ENCODE measurements around the gene ABO.
"Not testable (repeated sequence)": the region's sequence is repeated elsewhere in the genome, so short reads cannot be mapped to it uniquely, and the experiment has no call there.

Gene ABO

GRCh38 chr9:133242991-133243390 is 32.0 kb downstream of the ABO start:
- DNase-seq (ENCODE audit: low read depth): no peak

GRCh38 chr9:133242241-133242640 is 32.8 kb downstream of the ABO start:
- DNase-seq (ENCODE audit: low read depth): no peak

GRCh38 chr9:133239533-133240090 is 35.4 kb downstream of the ABO start:
- DNase-seq (ENCODE audit: low read depth): no peak

- peak; percentile 72 for DNase-seq (ENCODE audit: low read depth)
Observed at GRCh38 chr9:133238851-133239532, 36.0 kb downstream of the ABO start.

GRCh38 chr9:133238272-133238850 is 36.6 kb downstream of the ABO start:
- peak; percentile 80 for DNase-seq (ENCODE audit: low read depth)

- DNase-seq (ENCODE audit: low read depth): peak; percentile 47
Observed at GRCh38 chr9:133237035-133237731, 37.8 kb downstream of the ABO start.

GRCh38 chr9:133236291-133237034 is 38.5 kb downstream of the ABO start:
- DNase-seq (ENCODE audit: low read depth): not testable (repeated sequence)

- no peak for DNase-seq (ENCODE audit: low read depth)
Observed at GRCh38 chr9:133235549-133236222, 39.3 kb downstream of the ABO start.

GRCh38 chr9:133234577-133235322 is 40.3 kb downstream of the ABO start:
- no peak for DNase-seq (ENCODE audit: low read depth)

GRCh38 chr9:133233681-133234432 is 41.1 kb downstream of the ABO start:
- DNase-seq (ENCODE audit: low read depth): no peak

GRCh38 chr9:133231934-133232568 is 43.0 kb downstream of the ABO start:
- not testable (repeated sequence) for DNase-seq (ENCODE audit: low read depth)

GRCh38 chr9:133230514-133230913 is 44.5 kb downstream of the ABO start:
- not testable (repeated sequence) for DNase-seq (ENCODE audit: low read depth)

- DNase-seq (ENCODE audit: low read depth): no peak
Observed at GRCh38 chr9:133230093-133230492, 44.9 kb downstream of the ABO start.

GRCh38 chr9:133228474-133229193 is 46.4 kb downstream of the ABO start:
- not testable (repeated sequence) for DNase-seq (ENCODE audit: low read depth)

GRCh38 chr9:133227996-133228395 is 47.0 kb downstream of the ABO start:
- not testable (repeated sequence) for DNase-seq (ENCODE audit: low read depth)

- no peak for DNase-seq (ENCODE audit: low read depth)
Observed at GRCh38 chr9:133227242-133227860, 47.6 kb downstream of the ABO start.

- DNase-seq (ENCODE audit: low read depth): no peak
Observed at GRCh38 chr9:133226219-133227171, 48.5 kb downstream of the ABO start.
